ENCODE measurements around the gene CTNNBL1. TPM values are rescaled to one million over a fixed set of nuclear protein-coding genes. Genes with fewer than 3 reads are reported as not detected.
A peak's percentile ranks its signal among the peaks of the same experiment; 100 is the strongest.

CTNNBL1 gene
- total RNA-seq, 6 experiments from 2014 or later: 16.3 to 41.8 (median 28.8) TPM

GRCh38 chr20:37758332-37758731 is 64.5 kb downstream of the CTNNBL1 start:
- Histone ChIP-seq H3K9me3 (no peaks in the 10 kb centered on the region), H3K27ac (no peak overlapping the region), H3K4me3 (no peak overlapping the region), H3K36me3 (peaks cover 0 to 9% (median 2%) of the 10 kb centered on the region in 4 donors), H3K4me1 (peaks cover 0 to 17% (median 7%) of the 10 kb centered on the region in 4 donors), H3K27me3 (no peaks in the 10 kb centered on the region)
- peak; percentile 20 to 50 (median 28) for ATAC-seq
- intact Hi-C loops (cut with DNase I): no loop called here
- TF ChIP-seq CTCF (IDR thresholded peaks at IDR 0.05): peak in 1 of 4 donors; percentile 9
- TF ChIP-seq POLR2A (IDR thresholded peaks at IDR 0.05): no peak
- DNase-seq: peak in 1 of 3 donors; percentile 50
- WGBS (ENCODE audit: insufficient coverage, low coverage, low lambda C conversion rate, missing lambda C conversion rate): no CpG with 5 or more reads among the region's 5 CpGs

- Histone ChIP-seq H3K9me3 (no peaks in the 10 kb centered on the region), H3K4me3 (no peak overlapping the region), H3K36me3 (peaks cover 0 to 9% (median 2%) of the 10 kb centered on the region in 4 donors), H3K27me3 (no peaks in the 10 kb centered on the region), H3K4me1 (peaks cover 0 to 17% (median 7%) of the 10 kb centered on the region in 4 donors), H3K27ac (no peak overlapping the region)
- no peak for ATAC-seq
- WGBS (ENCODE audit: insufficient coverage, low coverage, low lambda C conversion rate, missing lambda C conversion rate): 87% methylated on average over 6 of the region's 6 CpGs
- no peak for TF ChIP-seq CTCF (IDR thresholded peaks at IDR 0.05)
- TF ChIP-seq POLR2A (IDR thresholded peaks at IDR 0.05): no peak
- no peak for DNase-seq
- intact Hi-C loops (cut with DNase I): no loop called here
Observed at GRCh38 chr20:37759052-37759553, 65.3 kb downstream of the CTNNBL1 start.

- Histone ChIP-seq H3K4me3 (no peak overlapping the region), H3K4me1 (peaks cover 0 to 17% (median 7%) of the 10 kb centered on the region in 4 donors), H3K36me3 (peaks cover 0 to 9% (median 2%) of the 10 kb centered on the region in 4 donors), H3K27ac (no peak overlapping the region), H3K27me3 (no peaks in the 10 kb centered on the region), H3K9me3 (no peaks in the 10 kb centered on the region)
- WGBS (ENCODE audit: insufficient coverage, low coverage, low lambda C conversion rate, missing lambda C conversion rate): 33% methylated on average over 5 of the region's 5 CpGs
- DNase-seq (no peak), ATAC-seq (peak; percentile 49 to 81 (median 73))
- TF ChIP-seq CTCF (IDR thresholded peaks at IDR 0.05): no peak
- no peak for TF ChIP-seq POLR2A (IDR thresholded peaks at IDR 0.05)
- intact Hi-C loops (cut with DNase I): no loop called here
Observed at GRCh38 chr20:37759761-37760209, 66.0 kb downstream of the CTNNBL1 start.

GRCh38 chr20:37760322-37760721 is 66.5 kb downstream of the CTNNBL1 start:
- 83% methylated on average over 2 of the region's 2 CpGs for WGBS (ENCODE audit: insufficient coverage, low coverage, low lambda C conversion rate, missing lambda C conversion rate)
- peaks cover 0 to 9% (median 4%) of the 10 kb centered on the region in 4 donors for H3K36me3 ChIP-seq
- ATAC-seq: peak in 2 of 4 donors; percentile 25 to 38

More at GRCh38 chr20:37760322-37760721, 66.5 kb downstream of the CTNNBL1 start:
- peaks cover 0 to 17% (median 7%) of the 10 kb centered on the region in 4 donors for H3K4me1 ChIP-seq
- no peak overlapping the region for H3K27ac ChIP-seq
- no peaks in the 10 kb centered on the region for H3K9me3 ChIP-seq
- no peak for DNase-seq
- intact Hi-C loops (cut with DNase I): no loop called here
- H3K27me3 ChIP-seq: no peaks in the 10 kb centered on the region
- no peak for TF ChIP-seq POLR2A (IDR thresholded peaks at IDR 0.05)
- TF ChIP-seq CTCF (IDR thresholded peaks at IDR 0.05): no peak
- H3K4me3 ChIP-seq: no peak overlapping the region
